HK-2 (cell line): ENCODE results near the gene CENPX.

Experiments
- DNase-seq: peaks from one replicate; pipeline ENCODE4 v3.0.0-alpha.2; 2018; ENCODE audit not compliant: unreplicated experiment

The CENPX gene

DNA sequence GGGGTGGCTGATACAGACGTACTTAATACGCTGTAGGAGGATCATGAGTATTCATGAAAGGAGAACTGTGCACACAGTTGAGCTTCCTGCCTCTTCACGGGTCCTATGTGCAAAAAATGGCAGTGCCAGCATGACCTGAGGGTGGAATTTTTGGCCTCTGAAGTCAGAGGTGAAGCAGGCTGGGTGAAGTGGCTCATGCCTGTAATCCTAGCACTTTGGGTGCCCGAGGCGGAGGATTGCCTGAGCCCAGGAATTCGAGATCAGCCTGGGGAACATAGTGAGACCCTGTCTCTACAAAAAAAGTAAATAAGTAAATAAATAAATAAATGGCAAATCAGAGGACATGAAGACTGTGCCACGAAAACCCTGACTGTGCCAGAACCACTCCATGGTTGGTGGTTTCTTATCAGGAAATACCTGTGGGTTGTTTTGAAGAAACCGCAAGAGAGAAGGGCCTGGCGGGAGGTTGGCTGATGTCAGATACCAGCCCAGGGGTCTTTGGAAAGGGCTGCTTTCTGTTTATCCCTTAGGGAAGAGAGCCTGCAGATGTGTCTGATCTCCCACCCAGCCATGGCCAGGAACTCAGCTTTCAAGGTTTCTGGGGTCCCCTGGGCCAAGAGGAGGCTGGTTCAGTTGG is 41.9 kb downstream of the CENPX start:
- DNase-seq, result no peak

DNA sequence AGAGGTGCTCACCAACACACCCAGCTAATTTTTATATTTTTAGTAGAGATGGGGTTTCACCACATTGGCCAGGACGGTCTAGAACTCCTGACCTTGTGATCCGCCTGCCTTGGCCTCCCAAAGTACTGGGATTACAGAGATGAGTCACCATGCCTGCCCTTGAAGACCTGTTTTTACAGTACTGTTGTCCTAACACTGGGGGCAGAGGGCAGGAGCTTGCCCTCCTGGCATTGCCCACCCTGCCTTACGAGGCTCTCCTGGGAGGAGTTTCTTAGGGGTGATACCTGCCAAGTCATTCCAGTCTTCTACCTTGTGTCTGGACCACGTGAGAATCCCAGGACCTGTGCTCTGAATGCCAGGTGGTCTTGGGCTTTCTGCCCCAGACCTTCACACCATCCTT is 42.6 kb downstream of the CENPX start:
- no peak for DNase-seq

DNA sequence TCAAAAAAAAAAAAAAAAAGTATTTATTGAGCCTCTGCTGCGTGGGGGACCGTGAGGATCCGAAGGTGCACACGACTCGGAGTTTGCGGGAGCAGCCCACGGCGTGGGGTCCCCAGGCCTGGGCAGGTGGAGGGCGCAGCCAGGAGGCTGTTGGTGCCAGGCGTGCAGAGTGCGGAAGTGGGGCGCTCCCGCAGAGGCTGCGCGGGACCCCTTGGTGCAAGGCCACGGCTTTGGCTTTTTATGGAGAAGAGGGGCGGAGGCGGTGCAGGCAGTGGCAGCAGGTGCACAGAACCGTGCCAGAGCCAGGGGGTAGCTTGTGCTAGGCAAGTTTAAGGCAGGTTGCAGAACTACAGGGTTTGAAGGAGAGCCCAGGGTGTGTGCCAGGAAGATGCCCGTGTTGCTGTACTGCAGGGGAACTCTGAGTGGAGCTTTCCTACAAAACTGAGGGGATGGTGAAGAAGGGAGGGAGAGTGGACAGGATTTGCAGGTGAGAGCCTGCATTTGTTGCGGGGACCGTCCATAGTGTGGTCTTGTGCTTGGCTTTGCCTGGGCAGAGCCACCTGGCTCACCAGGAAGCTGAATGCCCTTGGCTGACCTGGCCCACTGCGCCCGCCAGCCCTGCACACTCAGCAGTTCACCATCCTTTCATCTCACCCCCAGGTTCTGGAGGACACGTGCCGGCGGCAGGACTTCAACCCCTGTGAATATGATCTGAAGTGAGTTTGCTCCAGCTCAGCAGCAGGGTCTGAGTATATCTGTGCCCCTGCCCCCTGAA is 44.0 kb downstream of the CENPX start:
- DNase-seq, result no peak

DNA sequence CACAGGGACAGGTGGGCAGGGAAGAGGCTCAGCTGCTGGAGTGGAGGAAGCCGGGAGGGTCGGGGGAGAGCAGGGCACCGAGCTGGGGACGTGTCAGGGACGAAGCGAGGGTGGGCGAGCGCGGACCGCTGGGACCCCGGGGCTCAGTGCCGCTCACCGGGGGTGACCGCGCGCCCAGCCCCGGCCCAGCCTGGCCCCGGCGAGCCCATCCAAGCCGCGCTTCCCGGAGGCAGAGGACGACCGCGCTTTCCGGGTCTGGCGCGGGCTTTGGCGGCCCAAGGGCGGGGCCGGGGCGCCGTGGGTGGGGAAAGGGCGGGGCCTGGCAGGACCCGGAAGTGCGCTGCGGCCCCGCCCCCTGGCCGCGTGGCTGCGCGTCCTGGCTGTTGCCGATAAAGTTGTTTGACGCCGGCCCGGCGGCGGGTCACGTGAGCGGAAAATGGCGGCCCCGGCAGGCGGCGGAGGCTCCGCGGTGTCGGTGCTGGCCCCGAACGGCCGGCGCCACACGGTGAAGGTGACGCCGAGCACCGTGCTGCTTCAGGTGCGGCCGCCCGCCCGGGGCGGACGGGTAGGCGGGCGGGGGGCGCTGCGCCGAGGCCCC is 45.4 kb downstream of the CENPX start, which contains the start of gene ASPSCR1:
ASPSCR1 (plus strand) TSS at position 419 of the 598 bp plus-strand sequence; CDS start at position 437, 18 bp downstream.
- DNase-seq, result peak; percentile 91

DNA sequence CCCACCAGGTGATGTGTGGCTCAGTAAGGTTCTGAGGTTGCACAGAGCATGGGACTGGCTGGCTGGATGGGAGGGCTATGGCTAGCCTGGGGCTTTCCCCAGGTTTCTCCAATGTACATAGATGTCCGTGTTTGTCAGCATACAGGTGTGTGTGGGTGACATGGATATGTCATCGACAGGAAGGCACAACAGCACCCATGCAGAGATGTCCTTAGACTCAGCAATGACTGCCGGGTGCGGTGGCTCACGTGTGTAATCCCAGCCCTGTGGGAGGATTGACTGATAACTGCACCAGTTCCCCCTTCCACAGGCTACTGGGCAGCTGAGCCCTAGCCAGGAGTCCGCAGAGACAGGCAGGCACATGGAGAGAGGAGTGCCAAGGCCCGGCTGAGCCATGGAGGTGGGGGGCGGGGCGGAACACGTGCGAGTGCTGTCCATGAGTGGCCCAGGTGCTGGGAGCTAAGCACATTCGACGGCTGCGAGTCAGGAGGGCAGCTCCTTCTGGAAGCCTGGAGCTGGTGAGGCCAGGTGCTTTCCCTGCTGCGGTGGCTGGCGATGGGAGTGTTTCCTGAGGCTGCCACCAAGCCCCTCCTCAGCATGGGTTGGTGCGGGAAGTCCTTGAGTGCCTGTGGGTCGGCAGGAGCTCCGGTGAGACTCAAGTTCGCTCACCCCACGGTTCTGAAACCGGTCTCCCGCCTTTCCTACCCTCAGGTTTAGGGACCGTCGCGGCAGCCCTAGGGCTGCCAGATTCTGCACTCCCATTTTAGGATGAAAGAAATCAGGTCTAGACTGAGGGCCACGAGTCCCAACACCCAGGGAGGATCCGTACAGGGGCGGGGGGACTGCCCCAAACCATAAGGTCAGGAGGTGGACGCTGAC is 46.1 kb downstream of the CENPX start:
- DNase-seq, result peak; percentile 80

DNA sequence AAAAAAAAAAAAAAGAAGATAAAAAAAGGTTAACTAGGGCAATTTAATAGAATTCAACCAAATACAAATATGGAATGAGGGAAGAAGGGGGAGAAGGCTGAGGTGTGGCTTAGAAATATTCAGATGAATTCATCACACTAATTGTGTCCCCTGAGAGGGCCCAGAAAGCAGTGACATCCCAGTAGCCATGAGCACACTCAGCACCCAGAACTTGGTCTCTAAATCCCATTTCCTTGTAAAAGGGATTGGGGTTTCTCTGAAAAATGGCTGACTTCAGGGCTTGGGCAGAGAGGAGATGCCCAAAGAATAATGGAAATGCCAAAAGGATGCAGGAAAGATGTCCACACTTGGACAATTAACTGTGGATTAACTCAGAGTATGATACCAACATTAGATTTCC is 49.2 kb downstream of the CENPX start:
- DNase-seq, result no peak

DNA sequence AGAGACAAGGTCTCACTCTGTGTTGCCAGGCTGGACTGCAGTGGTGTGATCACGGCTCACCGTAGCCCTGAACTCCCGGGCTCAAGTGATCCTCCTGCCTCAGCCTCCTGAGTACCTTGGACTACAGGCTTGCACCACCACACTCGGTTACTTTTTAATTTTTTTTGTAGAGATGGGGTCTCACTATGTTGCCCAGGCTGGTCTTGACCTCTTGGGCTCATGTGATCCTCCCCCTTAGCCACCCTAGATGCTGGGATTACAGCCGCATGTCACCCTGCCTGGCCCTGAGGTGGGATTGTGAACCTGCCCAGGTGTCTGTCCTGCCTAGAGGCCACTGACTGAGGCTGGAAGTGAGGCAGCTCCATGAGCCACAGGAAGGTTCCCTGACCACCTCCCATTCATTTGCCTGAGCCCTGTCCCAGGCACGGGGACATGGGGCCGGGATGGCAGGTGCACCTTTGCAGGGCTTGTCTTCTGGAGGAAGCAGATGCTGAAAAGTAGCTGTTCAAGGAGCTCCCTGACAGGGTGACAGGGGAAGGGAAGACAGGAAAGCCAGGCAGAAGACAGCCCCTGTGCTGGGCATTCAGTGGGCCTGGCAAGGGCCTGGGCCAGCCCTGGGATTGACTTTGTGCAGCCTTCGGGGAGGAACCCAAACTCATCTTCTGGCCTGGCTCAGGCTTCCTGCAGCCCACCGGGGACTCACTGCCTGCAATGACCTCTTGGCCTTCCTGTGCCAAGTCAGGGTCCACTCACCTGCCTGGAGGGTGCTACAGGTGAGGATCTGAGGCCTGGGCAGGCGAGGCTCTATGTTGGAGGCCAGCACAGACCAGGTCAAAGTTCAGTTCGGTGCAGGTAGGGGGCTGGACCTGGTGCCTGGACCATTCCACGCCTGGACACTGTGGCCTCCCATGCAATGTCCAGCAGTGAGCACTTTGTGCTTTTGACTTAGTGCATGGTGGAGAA is 53.5 kb downstream of the CENPX start:
- no peak for DNase-seq
